GM12878 (cell line): Measurements from ENCODE around the gene EEF2. TPM values are rescaled to one million over a fixed set of nuclear protein-coding genes. Genes with fewer than 3 reads are reported as not detected.
A peak's percentile ranks its signal among the peaks of the same experiment; 100 is the strongest.

Source experiments
- CHD2 ChIP-seq: IDR thresholded peaks from 2 replicates; pipeline ENCODE4 v1.6.1; 2011; ENCODE audit warnings: low read depth, low read length, improper control_type of control experiment, borderline replicate concordance
- EED ChIP-seq: sonication (generic); IDR thresholded peaks from 2 replicates; pipeline ENCODE4 v1.6.1; 2016; ENCODE audit warnings: antibody characterized with exemption, low read depth
- HDGF ChIP-seq: fragments of 450-650 bp; IDR thresholded peaks from 2 replicates; pipeline ENCODE4 v1.6.1; 2016; ENCODE audit warnings: antibody characterized with exemption
- IRF3 ChIP-seq: fragments of 450-650 bp; IDR thresholded peaks from 2 replicates; pipeline ENCODE4 v1.6.1; 2014; ENCODE audit warnings: mild to moderate bottlenecking
- JUNB ChIP-seq: IDR thresholded peaks from 2 replicates; pipeline ENCODE4 v1.6.1; 2016; ENCODE audit warnings: antibody characterized with exemption, mild to moderate bottlenecking
- MTA3 ChIP-seq: IDR thresholded peaks from 2 replicates; pipeline ENCODE4 v1.6.1; 2012; ENCODE audit warnings: low read length, inconsistent platforms, borderline replicate concordance
- NBN ChIP-seq: fragments of 450-650 bp; IDR thresholded peaks from 2 replicates; pipeline ENCODE4 v1.6.1; 2016
- NR2C2 ChIP-seq: IDR thresholded peaks from 2 replicates; pipeline ENCODE4 v1.6.1; 2011; ENCODE audit warnings: borderline replicate concordance, low read depth; ENCODE audit not compliant: control insufficient read depth, insufficient read length
- POLR2A ChIP-seq: IDR thresholded peaks from 2 replicates; pipeline ENCODE4 v1.6.1; 2011; ENCODE audit warnings: low read depth, mild to moderate bottlenecking, low read length
- RAD51 ChIP-seq: fragments of 450-650 bp; IDR thresholded peaks from 2 replicates; pipeline ENCODE4 v1.6.1; 2016; ENCODE audit warnings: moderate library complexity, mild to moderate bottlenecking, inconsistent platforms
- RELB ChIP-seq: fragments of 450-650 bp; IDR thresholded peaks from 2 replicates; pipeline ENCODE4 v1.6.1; 2017; ENCODE audit warnings: low read depth, mild to moderate bottlenecking, moderate library complexity
- RUNX3 ChIP-seq: IDR thresholded peaks from 2 replicates; pipeline ENCODE4 v1.6.1; 2012; ENCODE audit warnings: low read length, inconsistent platforms
- SIX5 ChIP-seq: IDR thresholded peaks from 2 replicates; pipeline ENCODE4 v1.6.1; 2011; ENCODE audit warnings: mild to moderate bottlenecking, low read depth, low read length, moderate library complexity; ENCODE audit not compliant: severe bottlenecking
- SMARCA5 ChIP-seq: fragments of 450-650 bp; IDR thresholded peaks from 2 replicates; pipeline ENCODE4 v1.6.1; 2017; ENCODE audit warnings: mild to moderate bottlenecking
- TCF3 ChIP-seq: IDR thresholded peaks from 2 replicates; pipeline ENCODE4 v1.6.1; 2012; ENCODE audit warnings: low read depth, mild to moderate bottlenecking, low read length, borderline replicate concordance; ENCODE audit not compliant: insufficient read depth
- ZNF217 ChIP-seq: fragments of 450-650 bp; IDR thresholded peaks from 2 replicates; pipeline ENCODE4 v1.6.1; 2017; ENCODE audit warnings: antibody characterized with exemption, mild to moderate bottlenecking
- ZNF622 ChIP-seq: fragments of 450-650 bp; IDR thresholded peaks from 2 replicates; pipeline ENCODE4 v1.6.1; 2017; ENCODE audit warnings: mild to moderate bottlenecking, inconsistent platforms
- ZNF687 ChIP-seq: fragments of 450-650 bp; IDR thresholded peaks from 2 replicates; pipeline ENCODE4 v1.6.1; 2017; ENCODE audit warnings: mild to moderate bottlenecking, moderate library complexity
- ZSCAN29 ChIP-seq: fragments of 450-650 bp; IDR thresholded peaks from 2 replicates; pipeline ENCODE4 v1.6.1; 2017; ENCODE audit warnings: mild to moderate bottlenecking, moderate library complexity
- polyA plus RNA-seq, 11 experiments: library from polyadenylated mRNA; depleted of rRNA in 4 of 11; unstranded in 6 of 11; stranded (reverse) in 5 of 11; fragments of >200 nt; fragmentation: Nextera tagmentation in 4 of 11; fragmentation: Illumina TruSeq in 1 of 11; extraction: Ambion mirVana in 4 of 11; extraction: Trizol in 1 of 11; gene quantifications; 1 replicate in 1 of 11; 2 replicates in 10 of 11; pipeline versions ENCODE4 v1.2.1 to v1.2.3, GENCODE V29; 2011 to 2016; ENCODE audit warnings: inconsistent platforms in 2 of 11, missing spikeins in 2 of 11, low read depth in 1 of 11
- total RNA-seq, 4 experiments: library from RNA; depleted of rRNA in 3 of 4; stranded (reverse); fragments of >200 nt in 3 of 4; fragmentation: Illumina TruSeq in 1 of 4; extraction: Trizol in 1 of 4; gene quantifications; 2 replicates each; pipeline versions ENCODE4 v1.2.1 to v1.2.3, GENCODE V29; 2013 to 2021
- TF ChIP-seq, protein P1 (sequence below): fragments of 450-650 bp; IDR thresholded peaks from 2 replicates; pipeline ENCODE4 v1.6.1; 2017; ENCODE audit warnings: mild to moderate bottlenecking, low read depth, inconsistent platforms; ENCODE audit not compliant: poor library complexity, severe bottlenecking

EEF2 gene
- total and polyA plus RNA-seq, 10 of the 15 experiments (the other 5 are each of a cell fraction or from before 2014, with no cell fraction given), result 280 to 3,491 (median 1,305) TPM

DNA sequence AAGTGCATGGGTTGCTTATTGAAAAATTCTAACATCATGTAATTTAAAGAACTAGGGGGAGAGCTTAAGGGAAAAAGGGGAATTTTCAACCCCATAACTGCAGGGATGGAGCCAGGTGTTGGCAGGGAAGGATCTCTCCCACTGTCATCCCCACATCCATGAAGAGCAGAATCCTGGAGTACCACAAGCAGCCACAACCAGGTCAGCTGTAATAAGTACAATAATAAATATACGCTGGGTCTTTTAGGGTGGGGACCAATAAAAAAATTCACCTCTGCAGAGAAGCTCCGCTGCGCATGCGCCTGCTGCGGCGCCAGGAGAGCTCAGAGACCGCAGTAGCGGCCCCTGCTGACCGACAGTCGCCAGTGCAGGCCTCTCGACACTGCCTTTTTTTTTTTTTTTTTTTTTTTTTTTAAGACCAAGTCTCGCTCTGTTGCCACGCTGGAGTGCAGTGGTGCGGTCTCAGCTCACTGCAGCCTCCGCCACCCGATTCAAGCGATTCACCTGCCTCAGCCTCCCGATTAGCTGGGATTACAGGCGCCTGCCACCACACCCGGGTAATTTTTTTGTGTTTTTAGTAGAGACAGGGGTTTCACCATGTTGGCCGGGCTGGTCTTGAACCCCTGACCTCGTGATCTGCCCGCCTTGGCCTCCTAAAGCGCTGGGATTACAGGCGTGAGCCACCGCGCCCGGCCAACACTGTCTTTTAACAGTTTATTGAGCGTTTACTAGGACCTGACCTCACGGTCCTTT lies 2.5 kb upstream of the EEF2 start (continued):
- TF ChIP-seq HDGF, result no peak
- TF ChIP-seq RAD51, result no peak
- 0 out of 2 replicates have a peak, but pooled peaks have one; percentile 68 for TF ChIP-seq ZNF217
- TF ChIP-seq SIX5, result no peak
- TF ChIP-seq SMARCA5, result peak; percentile 43; the same call in 1 of the 2 replicates
- TF ChIP-seq TCF3, result no peak
- TF ChIP-seq ZNF687, result peak; percentile 58; the same call in 1 of the 2 replicates
- no peak for TF ChIP-seq ZNF622
- no peak for TF ChIP-seq POLR2A
- TF ChIP-seq RELB, result 0 out of 2 replicates have a peak, but pooled peaks have one; percentile 50
- TF ChIP-seq EED, result 0 out of 2 replicates have a peak, but pooled peaks have one; percentile 26
- TF ChIP-seq JUNB, result no peak
- TF ChIP-seq, protein P1, sequence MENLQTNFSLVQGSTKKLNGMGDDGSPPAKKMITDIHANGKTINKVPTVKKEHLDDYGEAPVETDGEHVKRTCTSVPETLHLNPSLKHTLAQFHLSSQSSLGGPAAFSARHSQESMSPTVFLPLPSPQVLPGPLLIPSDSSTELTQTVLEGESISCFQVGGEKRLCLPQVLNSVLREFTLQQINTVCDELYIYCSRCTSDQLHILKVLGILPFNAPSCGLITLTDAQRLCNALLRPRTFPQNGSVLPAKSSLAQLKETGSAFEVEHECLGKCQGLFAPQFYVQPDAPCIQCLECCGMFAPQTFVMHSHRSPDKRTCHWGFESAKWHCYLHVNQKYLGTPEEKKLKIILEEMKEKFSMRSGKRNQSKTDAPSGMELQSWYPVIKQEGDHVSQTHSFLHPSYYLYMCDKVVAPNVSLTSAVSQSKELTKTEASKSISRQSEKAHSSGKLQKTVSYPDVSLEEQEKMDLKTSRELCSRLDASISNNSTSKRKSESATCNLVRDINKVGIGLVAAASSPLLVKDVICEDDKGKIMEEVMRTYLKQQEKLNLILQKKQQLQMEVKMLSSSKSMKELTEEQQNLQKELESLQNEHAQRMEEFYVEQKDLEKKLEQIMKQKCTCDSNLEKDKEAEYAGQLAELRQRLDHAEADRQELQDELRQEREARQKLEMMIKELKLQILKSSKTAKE, result peak; percentile 18
- TF ChIP-seq CHD2, result no peak
- peak; percentile 82; the same call in 1 of the 2 replicates for TF ChIP-seq NBN
- no peak for TF ChIP-seq MTA3
- no peak for TF ChIP-seq IRF3
- TF ChIP-seq ZSCAN29, result no peak
- TF ChIP-seq RUNX3, result peak; percentile 71
- TF ChIP-seq NR2C2, result no peak
